B cell (primary cell): ENCODE measurements around the gene ADM5. TPM values are rescaled to one million over a fixed set of nuclear protein-coding genes. Genes with fewer than 3 reads are reported as not detected.

Experiments used
- ATAC-seq: fragments of 200-7000 bp; cut with Tn5 transposase; one replicate; pipeline ENCODE4 v1.10.0; 2021; ENCODE audit warnings: low read depth, mild to moderate bottlenecking, moderate number of reproducible peaks, moderate library complexity
- CTCF ChIA-PET: fragments of 350-600 bp; sonication (Branson Sonifier 250); formaldehyde crosslinking; loops from one replicate; lab custom pipeline; 2021; ENCODE audit warnings: antibody characterized with exemption, inconsistent platforms; lab: Charles Lee
- POLR2A ChIA-PET: fragments of 350-600 bp; sonication (Branson Sonifier 250); formaldehyde crosslinking; loops from one replicate; lab custom pipeline; 2021; ENCODE audit warnings: antibody characterized with exemption; lab: Charles Lee
- DNase-seq: peaks from one replicate; pipeline ENCODE4 v3.0.0; 2013
- H2AFZ ChIP-seq: 2 replicates; pipeline ENCODE4 v1.6.1; 2012; ENCODE audit warnings: mild to moderate bottlenecking, low read depth, low read length; ENCODE audit not compliant: insufficient read depth, poor library complexity, severe bottlenecking
- H3K27ac ChIP-seq, 2 donors: 1 replicate in 1 of 2; 2 replicates in 1 of 2; pipeline ENCODE4 v1.5.1; 2012 to 2013; ENCODE audit warnings: low read length in 2 of 2, mild to moderate bottlenecking in 2 of 2, moderate library complexity in 1 of 2
- H3K27me3 ChIP-seq, 4 experiments: fragments of 200-600 bp in 1 of 4; sonication (generic) in 1 of 4; replicated peaks in 1 of 4; 1 replicate in 2 of 4; 2 replicates in 2 of 4; pipeline versions ENCODE4 v1.6.1 to v1.7.0; 2013 to 2016; ENCODE audit warnings: low read length in 3 of 4, mild to moderate bottlenecking in 2 of 4, mixed read lengths in 1 of 4, moderate library complexity in 1 of 4; ENCODE audit not compliant: insufficient read depth in 4 of 4, control insufficient read depth in 3 of 4; ENCODE audit errors: control extremely low read depth in 1 of 4
- H3K36me3 ChIP-seq, 2 experiments: replicated peaks in 1 of 2; 1 replicate in 1 of 2; 2 replicates in 1 of 2; pipeline versions ENCODE4 v1.6.1 to v1.7.1; 2013; ENCODE audit warnings: low read length in 1 of 2; ENCODE audit not compliant: insufficient read depth in 2 of 2, control insufficient read depth in 1 of 2; ENCODE audit errors: control extremely low read depth in 1 of 2, extremely low read depth in 1 of 2
- H3K4me1 ChIP-seq, 2 donors: fragments of 200-600 bp in 1 of 2; sonication (generic) in 1 of 2; 1 replicate in 1 of 2; 2 replicates in 1 of 2; pipeline versions ENCODE4 v1.5.1 to v1.6.1; 2013 to 2017; ENCODE audit warnings: low read length in 2 of 2; ENCODE audit not compliant: control insufficient read depth in 2 of 2, insufficient read depth in 2 of 2
- H3K4me2 ChIP-seq: replicated peaks from 2 replicates; pipeline ENCODE3; 2012; ENCODE audit warnings: mild to moderate bottlenecking, low read depth, low read length; ENCODE audit not compliant: poor library complexity, severe bottlenecking
- H3K4me3 ChIP-seq, 5 experiments: fragments of 200-600 bp in 1 of 5; sonication (generic) in 1 of 5; 1 replicate in 3 of 5; 2 replicates in 2 of 5; pipeline versions ENCODE4 v1.5.1 to v1.7.0; 2011 to 2016; ENCODE audit warnings: low read length in 4 of 5, mild to moderate bottlenecking in 4 of 5, low read depth in 2 of 5, control low read depth in 1 of 5, moderate library complexity in 1 of 5; ENCODE audit not compliant: insufficient read depth in 1 of 5; ENCODE audit errors: control extremely low read depth in 1 of 5, extremely low read depth in 1 of 5
- H3K79me2 ChIP-seq: fragments of 200-600 bp; sonication (generic); one replicate; pipeline ENCODE4 v1.6.0; 2016; ENCODE audit warnings: low read length; ENCODE audit not compliant: control insufficient read depth, insufficient read depth
- H3K9ac ChIP-seq: fragments of 200-600 bp; sonication (generic); 2 replicates; pipeline ENCODE4 v1.6.1; 2017; ENCODE audit warnings: mild to moderate bottlenecking, low read length, moderate library complexity
- H3K9me3 ChIP-seq, 3 donors: one replicate each; pipeline versions ENCODE4 v1.6.1 to v1.7.1; 2013; ENCODE audit warnings: low read length in 2 of 3; ENCODE audit not compliant: control insufficient read depth in 2 of 3, insufficient read depth in 1 of 3; ENCODE audit errors: control extremely low read depth in 1 of 3
- H4K20me1 ChIP-seq: 2 replicates; pipeline ENCODE4 v1.6.0; 2012; ENCODE audit warnings: mild to moderate bottlenecking, low read length; ENCODE audit not compliant: insufficient read depth, control insufficient read depth, poor library complexity, severe bottlenecking
- H3K27ac Mint-ChIP-seq: one replicate; pipeline ENCODE4 v1.8.0; 2021; ENCODE audit warnings: mixed read lengths
- H3K27me3 Mint-ChIP-seq: one replicate; pipeline ENCODE4 v1.8.0; 2021; ENCODE audit warnings: mixed read lengths
- H3K4me1 Mint-ChIP-seq: one replicate; pipeline ENCODE4 v1.8.0; 2021; ENCODE audit warnings: mixed read lengths
- H3K4me3 Mint-ChIP-seq: one replicate; pipeline ENCODE4 v1.8.0; 2021; ENCODE audit warnings: mixed read lengths
- H3K9me3 Mint-ChIP-seq: one replicate; pipeline ENCODE4 v1.8.0; 2022; ENCODE audit warnings: mixed read lengths; ENCODE audit not compliant: insufficient read depth
- CTCF ChIP-seq: fragments of 200-600 bp; IDR thresholded peaks from one replicate; pipeline ENCODE4 v1.8.0; 2022; ENCODE audit warnings: antibody characterized with exemption, mild to moderate bottlenecking
- EZH2 ChIP-seq: IDR thresholded peaks from 2 replicates; pipeline ENCODE4 v1.6.1; 2012; ENCODE audit warnings: borderline replicate concordance, low read depth, mild to moderate bottlenecking, moderate library complexity, low read length; ENCODE audit not compliant: insufficient read depth, poor library complexity, severe bottlenecking
- WGBS: methylation state at CpG from one replicate; pipeline ENCODE4 v1.1.5; 2013; ENCODE audit warnings: missing lambda C conversion rate; ENCODE audit not compliant: insufficient coverage; 5-methylcytosine and 5-hydroxymethylcytosine counted together
- intact Hi-C: fragments of 100-400 bp; cut with micrococcal nuclease; formaldehyde crosslinking; loops from one replicate; pipeline ENCODE4 v1.10.0; 2022
- polyA plus RNA-seq: library from polyadenylated mRNA; depleted of rRNA; stranded (reverse); fragments of >200 nt; gene quantifications from 2 replicates; pipeline ENCODE4 v1.2.3, GENCODE V29; 2012
- total RNA-seq, 2 donors: library from RNA; stranded (reverse); fragments of 120-200 nt in 1 of 2; gene quantifications; 1 replicate in 1 of 2; 2 replicates in 1 of 2; pipeline versions ENCODE4 v1.2.3 to v1.2.4, GENCODE V29; 2013 to 2022

ADM5 gene
- total and polyA plus RNA-seq, 2 donors (not counting 1 experiment from before 2014, with no cell fraction given), result 5.6 to 8.4 TPM

GRCh38 chr19:49738268-49738667 lies 48.9 kb downstream of the ADM5 start:
- TF ChIP-seq EZH2 (no peak), CTCF (no peak)
- 93% methylated on average over 2 of the region's 4 CpGs for WGBS
- Mint-ChIP-seq H3K4me3 (no peak overlapping the region), H3K4me1 (no peaks in the 10 kb centered on the region), H3K9me3 (no peaks in the 10 kb centered on the region), H3K27ac (no peak overlapping the region), H3K27me3 (peaks cover 3% of the 10 kb centered on the region)
- no peak overlapping the region for H3K4me2 ChIP-seq
- no peaks in the 10 kb centered on the region for H3K4me1 ChIP-seq
- no peaks in the 10 kb centered on the region for H3K9me3 ChIP-seq
- no peak overlapping the region for H3K9ac ChIP-seq
- intact Hi-C loops, result no loop called here
- ChIA-PET POLR2A (no interaction called here), CTCF (no interaction called here)
- H3K36me3 ChIP-seq, result no peaks in the 10 kb centered on the region
- no peaks in the 10 kb centered on the region for H4K20me1 ChIP-seq
- H3K79me2 ChIP-seq, result no peaks in the 10 kb centered on the region
- H2AFZ ChIP-seq, result no peak overlapping the region
- ATAC-seq, result no peak
- no peak overlapping the region for H3K27ac ChIP-seq
- no peaks in the 10 kb centered on the region for H3K27me3 ChIP-seq
- DNase-seq, result no peak
- no peak overlapping the region for H3K4me3 ChIP-seq

GRCh38 chr19:49739098-49739497 lies 49.7 kb downstream of the ADM5 start:
- H3K27me3 ChIP-seq, result no peaks in the 10 kb centered on the region
- H3K36me3 ChIP-seq, result no peaks in the 10 kb centered on the region
- ChIA-PET CTCF (no interaction called here), POLR2A (no interaction called here)
- no peaks in the 10 kb centered on the region for H3K4me1 ChIP-seq
- ATAC-seq (no peak), DNase-seq (no peak)
- H3K4me3 Mint-ChIP-seq, result no peak overlapping the region
- H3K27me3 Mint-ChIP-seq, result peaks cover 3% of the 10 kb centered on the region
- H3K4me1 Mint-ChIP-seq, result no peaks in the 10 kb centered on the region
- no peak overlapping the region for H2AFZ ChIP-seq
- TF ChIP-seq CTCF (no peak), EZH2 (no peak)
- H3K9me3 ChIP-seq, result no peaks in the 10 kb centered on the region
- intact Hi-C loops, result no loop called here
- no peaks in the 10 kb centered on the region for H3K9me3 Mint-ChIP-seq
- H3K4me3 ChIP-seq, result no peak overlapping the region
- H3K27ac ChIP-seq, result no peak overlapping the region
- no peak overlapping the region for H3K4me2 ChIP-seq
- no peaks in the 10 kb centered on the region for H4K20me1 ChIP-seq
- WGBS, result 80% methylated on average over 1 of the region's 1 CpG
- H3K79me2 ChIP-seq, result no peaks in the 10 kb centered on the region
- H3K9ac ChIP-seq, result no peak overlapping the region
- H3K27ac Mint-ChIP-seq, result no peak overlapping the region
